ENCODE data around the gene MS4A13.

DNA sequence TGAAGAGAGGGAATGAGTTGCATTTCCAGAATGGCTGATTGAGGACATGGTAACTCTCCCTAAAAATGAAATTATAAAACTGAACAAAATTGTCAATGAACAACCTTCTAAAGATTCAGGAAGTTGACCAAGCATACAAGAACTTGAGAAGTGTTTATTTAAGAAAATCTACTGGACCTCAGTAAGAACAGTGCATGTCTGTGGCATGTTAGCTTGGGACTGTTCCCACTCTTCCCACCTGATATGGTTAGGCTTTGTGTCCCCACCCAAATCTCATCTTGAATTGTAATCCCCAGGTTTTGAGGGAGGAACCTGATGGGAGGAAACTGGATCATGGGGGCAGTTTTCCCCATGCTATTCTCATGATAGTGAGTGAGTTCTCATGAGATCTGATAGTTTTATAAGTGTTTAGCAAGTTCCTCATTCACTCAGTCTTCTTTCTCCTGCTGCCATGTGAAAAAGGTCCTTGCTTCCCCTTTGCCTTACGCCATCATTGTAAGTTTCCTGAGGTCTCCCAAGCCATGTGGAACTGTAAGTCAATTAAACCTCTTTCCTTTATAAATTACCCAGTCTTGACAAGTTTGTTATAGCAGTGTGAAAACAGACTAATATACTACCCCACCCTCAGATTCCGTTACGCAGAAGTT, 15.4 kb downstream of the MS4A13 start:
- TF ChIP-seq, protein P1, sequence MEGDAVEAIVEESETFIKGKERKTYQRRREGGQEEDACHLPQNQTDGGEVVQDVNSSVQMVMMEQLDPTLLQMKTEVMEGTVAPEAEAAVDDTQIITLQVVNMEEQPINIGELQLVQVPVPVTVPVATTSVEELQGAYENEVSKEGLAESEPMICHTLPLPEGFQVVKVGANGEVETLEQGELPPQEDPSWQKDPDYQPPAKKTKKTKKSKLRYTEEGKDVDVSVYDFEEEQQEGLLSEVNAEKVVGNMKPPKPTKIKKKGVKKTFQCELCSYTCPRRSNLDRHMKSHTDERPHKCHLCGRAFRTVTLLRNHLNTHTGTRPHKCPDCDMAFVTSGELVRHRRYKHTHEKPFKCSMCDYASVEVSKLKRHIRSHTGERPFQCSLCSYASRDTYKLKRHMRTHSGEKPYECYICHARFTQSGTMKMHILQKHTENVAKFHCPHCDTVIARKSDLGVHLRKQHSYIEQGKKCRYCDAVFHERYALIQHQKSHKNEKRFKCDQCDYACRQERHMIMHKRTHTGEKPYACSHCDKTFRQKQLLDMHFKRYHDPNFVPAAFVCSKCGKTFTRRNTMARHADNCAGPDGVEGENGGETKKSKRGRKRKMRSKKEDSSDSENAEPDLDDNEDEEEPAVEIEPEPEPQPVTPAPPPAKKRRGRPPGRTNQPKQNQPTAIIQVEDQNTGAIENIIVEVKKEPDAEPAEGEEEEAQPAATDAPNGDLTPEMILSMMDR (IDR thresholded peaks at IDR 0.05) = no peak
- TF ChIP-seq POLR2AphosphoS5 (IDR thresholded peaks at IDR 0.05) = no peak
